ENCODE results near the gene AKAP8L.

Gene AKAP8L

DNA sequence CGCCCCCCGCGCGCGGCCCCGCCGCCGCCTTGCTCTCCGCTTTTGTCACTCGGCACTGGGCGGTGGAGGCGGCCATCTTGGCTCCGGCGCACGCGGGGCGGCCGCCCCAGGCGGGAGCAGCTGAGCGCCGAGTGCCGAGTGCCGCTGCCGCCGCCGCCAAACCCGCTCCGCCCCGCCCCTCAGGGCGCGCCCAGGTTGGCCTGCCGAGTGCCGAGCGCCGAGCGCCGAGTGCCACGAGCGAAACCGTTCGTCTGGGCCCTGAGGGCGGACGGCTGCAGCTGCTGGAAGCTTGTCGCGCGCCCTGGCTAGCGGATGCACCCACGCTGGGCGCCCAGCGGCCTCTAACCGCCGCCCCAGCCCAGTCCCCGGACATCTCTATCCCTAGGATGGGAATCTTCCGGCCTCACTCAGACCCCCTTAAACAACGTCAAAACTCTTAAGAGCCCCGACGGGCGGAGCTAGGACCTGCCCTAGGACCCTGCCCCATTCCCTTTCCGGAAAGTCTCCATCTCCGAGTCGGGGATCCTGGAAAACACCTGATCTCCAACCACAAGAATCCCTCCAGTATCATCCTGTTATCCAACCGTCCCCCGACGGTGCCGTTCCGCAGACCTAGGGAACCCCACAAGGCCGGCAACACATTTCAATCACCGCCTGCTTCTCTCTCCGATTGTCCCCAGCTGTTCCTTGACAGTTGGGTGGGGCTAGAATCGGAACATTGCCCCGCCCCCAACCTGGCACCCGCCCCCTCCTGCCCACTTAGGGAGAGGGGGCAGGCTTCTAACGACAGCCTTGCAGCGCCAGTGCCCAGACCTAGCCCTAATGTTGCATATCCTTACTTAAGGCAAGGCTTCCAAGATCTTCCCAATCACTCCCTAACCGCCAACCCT, 14.1 kb upstream of the AKAP8L start:
- DNase-seq (ENCODE audit: low read depth) = no peak

GRCh38 chr19:15432018-15432494, 13.3 kb upstream of the AKAP8L start:
- DNase-seq (ENCODE audit: low read depth) = no peak

GRCh38 chr19:15431396-15432017, 12.7 kb upstream of the AKAP8L start:
- no peak for DNase-seq (ENCODE audit: low read depth)

DNA sequence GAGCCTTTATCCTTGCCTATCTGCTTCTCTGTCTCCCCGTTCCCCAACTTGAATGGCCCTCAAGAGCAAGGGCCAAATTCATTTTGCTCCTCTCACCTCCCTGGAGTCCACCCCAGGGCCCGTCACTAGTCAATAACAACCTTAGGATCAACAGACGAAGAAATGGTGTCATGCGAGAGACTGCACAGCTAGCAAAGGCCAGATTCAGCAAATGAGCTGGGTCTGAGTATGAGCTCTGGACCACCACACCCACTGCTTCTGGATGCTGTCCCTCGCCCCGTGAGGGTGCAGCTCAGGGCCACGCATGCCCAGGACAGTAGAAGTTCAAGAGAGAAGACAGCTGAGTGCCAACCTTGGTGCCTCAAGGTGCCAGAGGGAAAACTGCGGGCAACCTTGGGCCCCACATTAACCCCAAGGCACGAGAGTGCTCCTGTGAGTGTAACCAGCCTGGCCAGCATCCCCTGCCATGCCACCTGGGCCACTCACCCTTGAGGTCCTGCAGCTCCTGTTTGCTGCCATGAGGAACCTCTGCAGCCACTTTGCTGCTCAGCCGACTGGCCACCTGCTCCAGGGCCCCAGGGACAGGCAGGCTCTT, 11.8 kb upstream of the AKAP8L start:
- DNase-seq (ENCODE audit: low read depth) = no peak

GRCh38 chr19:15429825-15430467, 11.2 kb upstream of the AKAP8L start:
- no peak for DNase-seq (ENCODE audit: low read depth)

DNA sequence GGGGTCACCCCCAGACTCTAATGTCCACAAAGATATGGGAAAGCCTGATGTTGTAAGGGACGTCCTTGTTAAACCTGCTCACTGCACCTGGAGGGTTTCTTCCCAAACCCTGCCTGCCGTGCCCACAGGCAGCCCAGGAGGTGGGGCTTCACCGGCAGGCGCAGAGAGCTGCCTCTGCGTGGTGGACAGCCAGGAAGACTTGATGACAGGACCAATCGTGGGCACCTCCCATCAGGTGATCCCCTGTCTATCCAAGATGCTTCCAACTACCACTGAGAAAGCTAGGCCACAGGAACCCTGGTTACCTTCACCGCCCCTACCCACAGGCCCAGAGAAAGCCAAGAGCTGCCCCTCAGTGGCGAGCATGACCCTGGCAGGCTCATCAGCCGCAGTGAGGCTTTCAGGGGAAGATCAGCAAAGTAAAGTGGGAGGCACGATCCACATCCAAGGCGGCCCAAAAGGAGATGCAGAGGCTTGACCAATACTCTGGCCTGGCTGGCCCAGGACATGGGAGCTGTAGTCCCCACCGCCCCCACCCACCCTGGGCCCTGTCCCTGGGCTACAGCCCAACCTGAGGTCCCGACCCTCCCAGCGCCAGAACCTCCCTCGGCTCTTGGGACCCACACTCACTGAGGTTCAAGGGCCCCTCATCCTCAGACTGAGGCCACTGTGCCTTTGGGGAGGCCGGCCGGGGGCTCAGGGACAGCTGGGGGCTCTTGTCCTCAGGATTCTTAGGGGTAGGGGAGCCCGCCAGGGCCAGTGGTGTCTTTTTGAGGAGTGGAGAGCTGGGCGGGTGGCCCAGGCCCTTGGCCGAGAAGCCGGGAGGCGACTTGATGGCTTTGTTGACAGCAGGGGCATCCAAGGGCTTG, 10.4 kb upstream of the AKAP8L start:
- no peak for DNase-seq (ENCODE audit: low read depth)

DNA sequence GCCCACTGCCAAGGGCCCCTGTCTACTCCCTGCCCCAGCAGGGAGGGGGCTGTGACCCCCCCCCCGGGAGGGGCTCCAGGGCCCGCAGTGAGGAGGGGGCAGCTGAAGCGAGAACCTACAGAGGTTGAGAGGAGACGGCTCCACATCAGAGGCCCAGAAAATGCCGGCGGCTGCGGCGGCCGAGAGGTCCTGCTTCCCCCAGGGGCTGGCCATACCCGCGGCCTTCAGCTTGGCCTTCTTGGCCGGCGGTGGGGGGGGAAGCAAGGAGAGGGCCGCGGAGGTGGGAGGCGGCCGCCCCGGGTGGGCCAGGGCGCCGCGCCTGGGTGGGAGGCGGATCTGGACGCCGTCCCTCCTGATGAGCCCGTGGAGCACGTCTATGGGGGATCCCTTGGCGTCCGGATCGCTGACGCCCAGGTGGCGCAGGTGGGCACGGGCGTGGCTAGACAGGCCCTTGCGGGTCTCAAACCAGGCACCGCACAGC, 9.2 kb upstream of the AKAP8L start:
- DNase-seq (ENCODE audit: low read depth) = no peak

GRCh38 chr19:15427350-15427700, 8.5 kb upstream of the AKAP8L start:
- DNase-seq (ENCODE audit: low read depth) = no peak

GRCh38 chr19:15426485-15427349, 7.9 kb upstream of the AKAP8L start:
- DNase-seq (ENCODE audit: low read depth) = no peak

GRCh38 chr19:15425321-15425950, 6.6 kb upstream of the AKAP8L start:
- DNase-seq (ENCODE audit: low read depth) = no peak

GRCh38 chr19:15424692-15425272, 6.0 kb upstream of the AKAP8L start:
- no peak for DNase-seq (ENCODE audit: low read depth)

GRCh38 chr19:15424121-15424520, 5.3 kb upstream of the AKAP8L start:
- no peak for DNase-seq (ENCODE audit: low read depth)

- no peak for DNase-seq (ENCODE audit: low read depth)
Measured at GRCh38 chr19:15423130-15423529, 4.3 kb upstream of the AKAP8L start.

- no peak for DNase-seq (ENCODE audit: low read depth)
Measured at GRCh38 chr19:15422296-15423075, 3.7 kb upstream of the AKAP8L start.

GRCh38 chr19:15421721-15422260, 3.0 kb upstream of the AKAP8L start:
- DNase-seq (ENCODE audit: low read depth) = no peak

GRCh38 chr19:15421136-15421695, 2.4 kb upstream of the AKAP8L start:
- DNase-seq (ENCODE audit: low read depth) = no peak

DNA sequence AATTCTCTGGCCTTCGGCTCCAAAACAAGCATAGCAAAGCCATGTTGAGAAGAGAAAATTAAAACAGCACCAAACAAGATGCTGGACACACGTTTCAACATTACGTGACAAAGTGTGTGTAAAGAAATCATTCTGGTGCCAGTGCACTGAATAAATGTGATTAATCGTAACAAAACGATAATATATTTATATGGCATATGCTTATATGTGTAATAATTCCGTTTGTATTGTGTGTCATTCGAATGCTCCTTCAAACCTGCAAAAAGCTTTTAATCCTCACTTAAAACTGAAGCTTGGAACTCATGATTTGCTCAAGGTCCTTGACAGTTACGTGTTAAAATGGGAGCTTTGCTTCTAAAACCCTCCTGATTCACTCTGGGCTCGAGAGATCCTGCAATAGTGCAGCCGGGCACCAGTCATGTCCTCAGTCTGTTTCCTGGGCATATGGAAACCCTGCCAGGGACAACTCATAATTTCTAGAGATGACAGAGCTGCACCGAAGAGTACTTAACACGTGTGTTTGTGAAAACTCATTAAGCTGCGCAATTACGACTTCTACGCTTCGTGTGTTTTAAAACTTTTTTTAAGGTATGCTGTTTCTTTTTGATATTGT, 731 bp upstream of the AKAP8L start:
- DNase-seq (ENCODE audit: low read depth) = peak; percentile 32

GRCh38 chr19:15418231-15418578, 583 bp downstream of the AKAP8L start:
- no peak for DNase-seq (ENCODE audit: low read depth)
